Measurements from ENCODE around the gene LIN37.

- no peak for TF ChIP-seq CTCF (IDR thresholded peaks at IDR 0.05)
- TF ChIP-seq POLR2A (IDR thresholded peaks at IDR 0.05): no peak
Observed at GRCh38 chr19:35727956-35728706, 20.2 kb upstream of the LIN37 start.

All from right lobe of liver (tissue), 4 donors.